Suprapubic skin (tissue), 4 donors: Measurements from ENCODE around the gene CDH4.

Experiments
- CTCF ChIP-seq, 2 donors: fragments of 200-600 bp in 1 of 2; fragments of 450-650 bp in 1 of 2; sonication (generic) in 1 of 2; IDR thresholded peaks; one replicate each; pipeline ENCODE4 v1.5.1; 2016 to 2019; ENCODE audit warnings: antibody characterized with exemption in 2 of 2, mild to moderate bottlenecking in 1 of 2, moderate library complexity in 1 of 2
- POLR2A ChIP-seq, 2 donors: fragments of 450-650 bp; IDR thresholded peaks; one replicate each; pipeline ENCODE4 v1.6.1; 2017; ENCODE audit warnings: antibody characterized with exemption in 2 of 2, mild to moderate bottlenecking in 2 of 2, moderate library complexity in 2 of 2
- POLR2AphosphoS5 ChIP-seq, 3 donors: sonication (generic); formaldehyde crosslinking; IDR thresholded peaks; one replicate each; pipeline ENCODE4 v1.6.1; 2017; ENCODE audit warnings: antibody characterized with exemption in 3 of 3

- no peak for TF ChIP-seq CTCF (IDR thresholded peaks at IDR 0.05)
- no peak for TF ChIP-seq POLR2AphosphoS5 (IDR thresholded peaks at IDR 0.05)
- TF ChIP-seq POLR2A (IDR thresholded peaks at IDR 0.05) = no peak
Observed at GRCh38 chr20:61437280-61438206, 185.5 kb downstream of the CDH4 start.
